Stomach (tissue), 9 donors: ENCODE measurements around the gene ANKRD44. TPM values are rescaled to one million over a fixed set of nuclear protein-coding genes. Genes with fewer than 3 reads are reported as not detected.

Experiments
- DNase-seq, 2 donors: peaks; one replicate each; pipeline versions ENCODE4 v3.0.0 to v3.0.0-alpha.2; 2013 to 2019
- H3K27ac ChIP-seq, 5 donors: fragments of 200-600 bp in 4 of 5; sonication (generic) in 4 of 5; one replicate each; pipeline ENCODE4 v1.5.1; 2013 to 2019; ENCODE audit warnings: mild to moderate bottlenecking in 1 of 5, moderate library complexity in 1 of 5
- H3K27me3 ChIP-seq, 3 donors: fragments of 200-600 bp; sonication (generic); one replicate each; pipeline ENCODE4 v1.5.1; 2017 to 2019; ENCODE audit warnings: mixed run types in 1 of 3
- H3K36me3 ChIP-seq, 4 donors: fragments of 200-600 bp; sonication (generic); 1 replicate in 3 of 4; 2 replicates in 1 of 4; pipeline ENCODE4 v1.5.1; 2016 to 2019
- H3K4me1 ChIP-seq, 4 donors: fragments of 200-600 bp; sonication (generic); one replicate each; pipeline ENCODE4 v1.5.1; 2016 to 2019
- H3K4me3 ChIP-seq, 4 donors: fragments of 200-600 bp; sonication (generic) in 3 of 4; one replicate each; pipeline ENCODE4 v1.5.1; 2016 to 2019; ENCODE audit warnings: mild to moderate bottlenecking in 1 of 4
- H3K9me3 ChIP-seq, 4 donors: fragments of 200-600 bp; sonication (generic); one replicate each; pipeline ENCODE4 v1.5.1; 2016 to 2019
- CTCF ChIP-seq, 7 experiments: fragments of 450-650 bp in 4 of 7; fragments of 200-600 bp in 3 of 7; sonication (generic) in 3 of 7; IDR thresholded peaks; one replicate each; pipeline ENCODE4 v1.5.1; 2016 to 2019; ENCODE audit warnings: antibody characterized with exemption in 7 of 7, control low read depth in 2 of 7, mild to moderate bottlenecking in 1 of 7
- EP300 ChIP-seq: sonication (generic); formaldehyde crosslinking; IDR thresholded peaks from one replicate; pipeline ENCODE4 v1.6.1; 2017; ENCODE audit warnings: antibody characterized with exemption
- POLR2A ChIP-seq, 4 donors: fragments of 450-650 bp; IDR thresholded peaks; one replicate each; pipeline ENCODE4 v1.6.1; 2016; ENCODE audit warnings: antibody characterized with exemption in 4 of 4, control low read depth in 2 of 4, mild to moderate bottlenecking in 1 of 4, moderate library complexity in 1 of 4
- POLR2AphosphoS5 ChIP-seq, 3 donors: sonication (generic); formaldehyde crosslinking; IDR thresholded peaks; one replicate each; pipeline ENCODE4 v1.6.1; 2016; ENCODE audit warnings: antibody characterized with exemption in 3 of 3
- WGBS, 5 donors: extraction: QIAGEN DNeasy Blood & Tissue Kit in 3 of 5; methylation state at CpG; one replicate each; pipeline versions ENCODE4 v1.1.5 to v1.1.7; 2013 to 2018; 5-methylcytosine and 5-hydroxymethylcytosine counted together
- intact Hi-C: fragments of 100-400 bp; cut with DNase I; formaldehyde crosslinking; loops from one replicate; pipeline ENCODE4 v1.15.1; 2023; ENCODE audit warnings: low total_unique reads
- polyA plus RNA-seq, 3 donors: library from polyadenylated mRNA; stranded (reverse); fragments of 200-250 nt; gene quantifications; one replicate each; pipeline ENCODE4 v1.2.3, GENCODE V29; 2013
- total RNA-seq, 5 donors: library from RNA; depleted of rRNA; stranded (reverse); fragments of >200 nt; gene quantifications; one replicate each; pipeline versions ENCODE4 v1.1.0 to v1.2.3, GENCODE V29; 2014 to 2016
- donor health status: healthy with polysubstance abuse.
- donor health status: Bipolar disorder and iron deficiency.
- donor health status: healthy.

ANKRD44 gene
- total and polyA plus RNA-seq, 8 donors = 1.2 to 58.4 (median 7.0) TPM

- no peak for DNase-seq
- intact Hi-C loops = no loop called here
- H3K4me1 ChIP-seq = peaks cover 0 to 35% (median 6%) of the 10 kb centered on the region in 4 donors
- H3K27me3 ChIP-seq = no peaks in the 10 kb centered on the region
- 91 to 99% (median 98%) methylated on average over 5 to 6 of the region's 6 CpGs for WGBS, 5 donors
- no peaks in the 10 kb centered on the region for H3K9me3 ChIP-seq
- no peaks in the 10 kb centered on the region for H3K36me3 ChIP-seq
- no peak overlapping the region for H3K4me3 ChIP-seq
- no peak overlapping the region for H3K27ac ChIP-seq
- TF ChIP-seq POLR2AphosphoS5 (IDR thresholded peaks at IDR 0.05) = no peak
- no peak for TF ChIP-seq CTCF (IDR thresholded peaks at IDR 0.05)
- no peak for TF ChIP-seq EP300
- no peak for TF ChIP-seq POLR2A (IDR thresholded peaks at IDR 0.05)
Observed at GRCh38 chr2:197245829-197246804, 64.5 kb downstream of the ANKRD44 start.

- Histone ChIP-seq H3K27ac (no peak overlapping the region), H3K27me3 (no peaks in the 10 kb centered on the region)
Observed at GRCh38 chr2:197244349-197244748, 66.2 kb downstream of the ANKRD44 start.

GRCh38 chr2:197242719-197243118 lies 67.9 kb downstream of the ANKRD44 start:
- H3K4me3 ChIP-seq = no peak overlapping the region
- WGBS, 5 donors = 79 to 97% (median 92%) methylated on average over 2 of the region's 2 CpGs
- no peaks in the 10 kb centered on the region for H3K36me3 ChIP-seq
- H3K27ac ChIP-seq = no peak overlapping the region
- DNase-seq = no peak
- intact Hi-C loops = no loop called here
- H3K9me3 ChIP-seq = no peaks in the 10 kb centered on the region
- H3K4me1 ChIP-seq = peaks cover 0 to 42% (median 20%) of the 10 kb centered on the region in 4 donors
- H3K27me3 ChIP-seq = no peaks in the 10 kb centered on the region
- no peak for TF ChIP-seq POLR2A (IDR thresholded peaks at IDR 0.05)
- TF ChIP-seq CTCF (IDR thresholded peaks at IDR 0.05) = no peak
- no peak for TF ChIP-seq POLR2AphosphoS5 (IDR thresholded peaks at IDR 0.05)
- no peak for TF ChIP-seq EP300

More at GRCh38 chr2:197244349-197244748, 66.2 kb downstream of the ANKRD44 start:
- TF ChIP-seq EP300 (no peak), POLR2A (IDR thresholded peaks at IDR 0.05) (no peak), CTCF (IDR thresholded peaks at IDR 0.05) (no peak), POLR2AphosphoS5 (IDR thresholded peaks at IDR 0.05) (no peak)
- 93 to 96% (median 94%) methylated on average over 1 of the region's 1 CpG for WGBS, 5 donors
- DNase-seq = no peak
- H3K9me3 ChIP-seq = no peaks in the 10 kb centered on the region
- intact Hi-C loops = no loop called here
- no peaks in the 10 kb centered on the region for H3K36me3 ChIP-seq
- H3K4me1 ChIP-seq = peaks cover 0 to 41% (median 16%) of the 10 kb centered on the region in 4 donors
- H3K4me3 ChIP-seq = no peak overlapping the region

GRCh38 chr2:197241596-197241995 lies 69.0 kb downstream of the ANKRD44 start:
- no peak overlapping the region for H3K27ac ChIP-seq
- H3K4me1 ChIP-seq = peaks cover 0 to 49% (median 21%) of the 10 kb centered on the region in 4 donors
- TF ChIP-seq POLR2A (IDR thresholded peaks at IDR 0.05) = no peak
- TF ChIP-seq EP300 = no peak
- no peak for TF ChIP-seq CTCF (IDR thresholded peaks at IDR 0.05)
- TF ChIP-seq POLR2AphosphoS5 (IDR thresholded peaks at IDR 0.05) = no peak

More at GRCh38 chr2:197241596-197241995, 69.0 kb downstream of the ANKRD44 start:
- Histone ChIP-seq H3K36me3 (no peaks in the 10 kb centered on the region), H3K9me3 (no peaks in the 10 kb centered on the region), H3K27me3 (no peaks in the 10 kb centered on the region), H3K4me3 (no peak overlapping the region)
- no peak for DNase-seq
- intact Hi-C loops = no loop called here
